Tibial nerve (tissue), 4 donors: ENCODE data around the gene SV2B.

Experiments used
- EP300 ChIP-seq, 2 donors: sonication (generic); formaldehyde crosslinking; IDR thresholded peaks; one replicate each; pipeline ENCODE4 v1.6.1; 2017; ENCODE audit warnings: antibody characterized with exemption in 2 of 2, mild to moderate bottlenecking in 1 of 2
- POLR2A ChIP-seq, 2 donors: fragments of 450-650 bp; IDR thresholded peaks; one replicate each; pipeline ENCODE4 v1.6.1; 2017; ENCODE audit warnings: antibody characterized with exemption in 2 of 2, mild to moderate bottlenecking in 2 of 2, moderate library complexity in 2 of 2
- TF ChIP-seq, protein P1 (sequence below), 5 experiments: fragments of 200-600 bp in 3 of 5; fragments of 450-650 bp in 2 of 5; sonication (generic) in 3 of 5; IDR thresholded peaks; one replicate each; pipeline ENCODE4 v1.5.1; 2016 to 2019; ENCODE audit warnings: antibody characterized with exemption in 5 of 5, mild to moderate bottlenecking in 3 of 5, moderate library complexity in 2 of 5

GRCh38 chr15:91118817-91119590 is 18.9 kb downstream of the SV2B start:
- no peak for TF ChIP-seq EP300 (IDR thresholded peaks at IDR 0.05)
- TF ChIP-seq, protein P1, sequence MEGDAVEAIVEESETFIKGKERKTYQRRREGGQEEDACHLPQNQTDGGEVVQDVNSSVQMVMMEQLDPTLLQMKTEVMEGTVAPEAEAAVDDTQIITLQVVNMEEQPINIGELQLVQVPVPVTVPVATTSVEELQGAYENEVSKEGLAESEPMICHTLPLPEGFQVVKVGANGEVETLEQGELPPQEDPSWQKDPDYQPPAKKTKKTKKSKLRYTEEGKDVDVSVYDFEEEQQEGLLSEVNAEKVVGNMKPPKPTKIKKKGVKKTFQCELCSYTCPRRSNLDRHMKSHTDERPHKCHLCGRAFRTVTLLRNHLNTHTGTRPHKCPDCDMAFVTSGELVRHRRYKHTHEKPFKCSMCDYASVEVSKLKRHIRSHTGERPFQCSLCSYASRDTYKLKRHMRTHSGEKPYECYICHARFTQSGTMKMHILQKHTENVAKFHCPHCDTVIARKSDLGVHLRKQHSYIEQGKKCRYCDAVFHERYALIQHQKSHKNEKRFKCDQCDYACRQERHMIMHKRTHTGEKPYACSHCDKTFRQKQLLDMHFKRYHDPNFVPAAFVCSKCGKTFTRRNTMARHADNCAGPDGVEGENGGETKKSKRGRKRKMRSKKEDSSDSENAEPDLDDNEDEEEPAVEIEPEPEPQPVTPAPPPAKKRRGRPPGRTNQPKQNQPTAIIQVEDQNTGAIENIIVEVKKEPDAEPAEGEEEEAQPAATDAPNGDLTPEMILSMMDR (IDR thresholded peaks at IDR 0.05) = no peak
- no peak for TF ChIP-seq POLR2A (IDR thresholded peaks at IDR 0.05)
